Measurements from ENCODE around the gene TENT4B. TPM values are rescaled to one million over a fixed set of nuclear protein-coding genes. Genes with fewer than 3 reads are reported as not detected.

The TENT4B gene
- total RNA-seq, 1 experiment from 2014 or later: 13.0 TPM

DNA sequence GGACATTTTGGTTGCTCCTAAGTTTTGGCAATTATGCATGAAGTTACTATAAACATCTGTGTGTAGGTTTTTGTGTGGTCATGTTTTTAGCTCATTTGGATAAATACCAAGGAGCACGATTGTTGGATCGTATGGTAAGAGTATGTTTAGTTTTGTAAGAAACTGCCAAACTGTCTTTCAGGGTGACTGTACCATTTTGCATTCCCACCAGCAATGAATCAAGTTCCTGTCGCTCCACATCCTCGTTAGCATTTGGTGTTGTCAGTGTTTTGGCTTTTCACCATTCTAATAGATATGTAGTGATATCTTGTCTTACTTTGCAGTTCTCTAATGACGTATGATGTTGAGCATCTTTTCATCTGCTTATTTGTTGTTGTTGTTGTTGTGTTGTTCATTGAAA lies 20.2 kb downstream of the TENT4B start:
- Histone ChIP-seq H2BK15ac (ENCODE audit: low read depth, low read length) (no peak overlapping the region), H3T11ph (ENCODE audit: low read length) (no peak overlapping the region), H4K8ac (replicated peaks; ENCODE audit: insufficient read length, low read depth, low read length) (no peak overlapping the region), H3K4ac (ENCODE audit: low read depth, low read length) (no peak overlapping the region), H3K4me2 (ENCODE audit: insufficient read depth, insufficient read length, low read length) (no peak overlapping the region), H4K91ac (ENCODE audit: insufficient read length, low read depth, low read length) (no peak overlapping the region), H3K27ac (ENCODE audit: insufficient read length, low read depth, low read length) (no peak overlapping the region), H3K18ac (ENCODE audit: insufficient read length, low read depth, low read length) (no peak overlapping the region), H3K23me2 (ENCODE audit: insufficient read length, low read depth, low read length, poor library complexity, severe bottlenecking) (no peaks in the 10 kb centered on the region), H3K27me3 (ENCODE audit: insufficient read depth, low read length) (no peaks in the 10 kb centered on the region), H3K79me2 (ENCODE audit: insufficient read depth, low read length) (no peaks in the 10 kb centered on the region; the same call in 1 of the 2 replicates), H2BK5ac (ENCODE audit: insufficient read length, low read length) (no peak overlapping the region), H3K79me1 (ENCODE audit: insufficient read depth, low read depth, low read length, poor library complexity, severe bottlenecking) (no peaks in the 10 kb centered on the region), H2AFZ (ENCODE audit: low read length) (no peak overlapping the region), H2AK5ac (ENCODE audit: insufficient read length, low read length) (no peak overlapping the region), H3K14ac (ENCODE audit: insufficient read depth, low read length) (no peak overlapping the region), H3K9ac (ENCODE audit: extremely low read depth, insufficient read length, low read length) (no peak overlapping the region), H4K5ac (ENCODE audit: insufficient read length, low read depth, low read length) (no peak overlapping the region), H4K20me1 (ENCODE audit: control insufficient read depth, insufficient read depth, insufficient read length) (no peaks in the 10 kb centered on the region), H2BK12ac (ENCODE audit: insufficient read length, low read depth, low read length) (no peak overlapping the region), H3K23ac (ENCODE audit: insufficient read length, low read depth, low read length) (no peak overlapping the region), H3K4me1 (ENCODE audit: insufficient read depth, low read length) (no peaks in the 10 kb centered on the region), H3K9me3 (ENCODE audit: control insufficient read depth, low read depth, low read length) (no peaks in the 10 kb centered on the region), H2BK120ac (ENCODE audit: low read depth, low read length, poor library complexity, severe bottlenecking) (no peak overlapping the region), H2BK20ac (ENCODE audit: low read depth, low read length, poor library complexity, severe bottlenecking) (no peak overlapping the region), H3K56ac (ENCODE audit: insufficient read length, low read depth, low read length) (no peak overlapping the region)
- Mint-ChIP-seq H3K27me3 (ENCODE audit: low read depth) (no peaks in the 10 kb centered on the region), H3K4me3 (no peak overlapping the region), H3K9me3 (no peaks in the 10 kb centered on the region), H3K36me3 (ENCODE audit: insufficient read depth in 1 of 3, low read depth in 3 of 3) (peaks cover 0 to 6% (median 5%) of the 10 kb centered on the region in 3 experiments; a peak in 2 of 7 replicates), H3K27ac (no peak overlapping the region), H3K4me1 (peaks cover 3 to 6% of the 10 kb centered on the region in 2 experiments; a peak in 2 of 4 replicates)
- no peak for DNase-seq
- TF ChIP-seq, protein P1, sequence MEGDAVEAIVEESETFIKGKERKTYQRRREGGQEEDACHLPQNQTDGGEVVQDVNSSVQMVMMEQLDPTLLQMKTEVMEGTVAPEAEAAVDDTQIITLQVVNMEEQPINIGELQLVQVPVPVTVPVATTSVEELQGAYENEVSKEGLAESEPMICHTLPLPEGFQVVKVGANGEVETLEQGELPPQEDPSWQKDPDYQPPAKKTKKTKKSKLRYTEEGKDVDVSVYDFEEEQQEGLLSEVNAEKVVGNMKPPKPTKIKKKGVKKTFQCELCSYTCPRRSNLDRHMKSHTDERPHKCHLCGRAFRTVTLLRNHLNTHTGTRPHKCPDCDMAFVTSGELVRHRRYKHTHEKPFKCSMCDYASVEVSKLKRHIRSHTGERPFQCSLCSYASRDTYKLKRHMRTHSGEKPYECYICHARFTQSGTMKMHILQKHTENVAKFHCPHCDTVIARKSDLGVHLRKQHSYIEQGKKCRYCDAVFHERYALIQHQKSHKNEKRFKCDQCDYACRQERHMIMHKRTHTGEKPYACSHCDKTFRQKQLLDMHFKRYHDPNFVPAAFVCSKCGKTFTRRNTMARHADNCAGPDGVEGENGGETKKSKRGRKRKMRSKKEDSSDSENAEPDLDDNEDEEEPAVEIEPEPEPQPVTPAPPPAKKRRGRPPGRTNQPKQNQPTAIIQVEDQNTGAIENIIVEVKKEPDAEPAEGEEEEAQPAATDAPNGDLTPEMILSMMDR (conservative IDR thresholded peaks at IDR 0.05): no peak
- WGBS (ENCODE audit: extremely low coverage, insufficient read length, low lambda C conversion rate): no CpG with 5 or more reads among the region's 5 CpGs
